HCT116 (cell line): ENCODE data around the gene USP48. TPM values are rescaled to one million over a fixed set of nuclear protein-coding genes. Genes with fewer than 3 reads are reported as not detected.
A peak's percentile ranks its signal among the peaks of the same experiment; 100 is the strongest.
"Not testable (repeated sequence)": the region's sequence is repeated elsewhere in the genome, so short reads cannot be mapped to it uniquely, and the experiment has no call there.

ENCODE experiments used
- ATAC-seq: fragments of 200-7000 bp; cut with Tn5 transposase; 2 replicates; pipeline ENCODE4 v1.9.1; 2020; ENCODE audit warnings: mild to moderate bottlenecking, moderate library complexity
- BruUV-seq: library from RNA; stranded (reverse); fragments of 400-500 nt; replicated peaks from 2 replicates; lab custom pipeline; 2021; lab: Mats Ljungman, UMichigan
- CTCF ChIA-PET: fragments of 300-600 bp; sonication (Branson Sonifier 250); formaldehyde crosslinking; loops from one replicate; lab custom pipeline; 2021; ENCODE audit warnings: antibody characterized with exemption; lab: Charles Lee
- POLR2A ChIA-PET: fragments of 300-600, 350-600 bp; sonication (Branson Sonifier 250); formaldehyde crosslinking; loops from one replicate; lab custom pipeline; 2021; ENCODE audit warnings: antibody characterized with exemption; lab: Charles Lee
- RAD21 ChIA-PET, 2 experiments: fragments of 300-600 bp; sonication (Branson Sonifier 250); formaldehyde crosslinking; loops; one replicate each; lab custom pipeline; 2023; ENCODE audit warnings: low total read pairs in 2 of 2; ENCODE audit not compliant: uncharacterized antibody in 2 of 2, unreplicated experiment in 2 of 2, low non-redundant PET in 1 of 2; lab: Charles Lee
- DNase-seq: peaks from one replicate; pipeline ENCODE4 v3.0.0-alpha.2; 2010; ENCODE audit warnings: low read depth, low spot score
- H2AFZ ChIP-seq: fragments of 200-600 bp; shearing (Covaris generic), sonication (generic); 2 replicates; pipeline ENCODE4 v1.6.1; 2017; ENCODE audit warnings: low read depth, mixed run types, mixed read lengths, antibody characterized with exemption, low read length; ENCODE audit not compliant: poor library complexity, severe bottlenecking
- H3K27ac ChIP-seq: 2 replicates; pipeline ENCODE4 v1.5.1; 2012; ENCODE audit warnings: low read depth, low read length
- H3K27me3 ChIP-seq: fragments of 200-600 bp; sonication (generic); 2 replicates; pipeline ENCODE4 v1.6.1; 2016; ENCODE audit warnings: mixed run types, low read length, mixed read lengths; ENCODE audit not compliant: insufficient read depth
- H3K36me3 ChIP-seq, 2 experiments: fragments of 200-500 bp in 1 of 2; fragments of 200-600 bp in 1 of 2; sonication (Bioruptor generic) in 1 of 2; sonication (generic) in 1 of 2; 2 replicates each; pipeline versions ENCODE4 v1.5.1 to v1.6.1; 2014 to 2016; ENCODE audit warnings: low read length in 2 of 2, inconsistent platforms in 1 of 2, mixed read lengths in 1 of 2, mixed run types in 1 of 2; ENCODE audit not compliant: insufficient read depth in 2 of 2, control insufficient read depth in 1 of 2
- H3K4me1 ChIP-seq, 2 experiments: fragments of 200-600 bp in 1 of 2; sonication (generic) in 1 of 2; 2 replicates each; pipeline versions ENCODE4 v1.5.1 to v1.6.1; 2012 to 2017; ENCODE audit warnings: low read length in 2 of 2, inconsistent platforms in 1 of 2, mild to moderate bottlenecking in 1 of 2, mixed read lengths in 1 of 2, mixed run types in 1 of 2, moderate library complexity in 1 of 2; ENCODE audit not compliant: insufficient read depth in 2 of 2, control insufficient read depth in 1 of 2
- H3K4me2 ChIP-seq: fragments of 200-600 bp; sonication (generic); 2 replicates; pipeline ENCODE4 v1.6.1; 2017; ENCODE audit warnings: mixed run types, low read length, mixed read lengths
- H3K4me3 ChIP-seq, 2 experiments: fragments of 200-600 bp in 1 of 2; sonication (generic) in 1 of 2; replicated peaks in 1 of 2; 2 replicates each; pipeline ENCODE4 v1.5.1; 2011 to 2016; ENCODE audit warnings: low read length in 2 of 2, control low read depth in 1 of 2, low read depth in 1 of 2, mild to moderate bottlenecking in 1 of 2, mixed read lengths in 1 of 2, mixed run types in 1 of 2
- H3K79me2 ChIP-seq: fragments of 200-600 bp; sonication (generic); 2 replicates; pipeline ENCODE4 v1.6.1; 2017; ENCODE audit warnings: mild to moderate bottlenecking, mixed run types, low read length, moderate library complexity, mixed read lengths; ENCODE audit not compliant: insufficient read depth
- H3K9ac ChIP-seq: fragments of 200-600 bp; sonication (generic); 2 replicates; pipeline ENCODE4 v1.6.1; 2016; ENCODE audit warnings: low read length, mixed read lengths
- H3K9me2 ChIP-seq: fragments of 200-600 bp; sonication (generic), shearing (Covaris generic); 2 replicates; pipeline ENCODE4 v1.6.1; 2017; ENCODE audit warnings: mixed run types, mild to moderate bottlenecking, moderate library complexity; ENCODE audit not compliant: insufficient read depth
- H3K9me3 ChIP-seq, 2 experiments: fragments of 200-500 bp in 1 of 2; fragments of 200-600 bp in 1 of 2; sonication (Bioruptor generic) in 1 of 2; sonication (generic) in 1 of 2; 2 replicates each; pipeline ENCODE4 v1.6.1; 2014 to 2017; ENCODE audit warnings: low read length in 2 of 2, mixed read lengths in 2 of 2, inconsistent platforms in 1 of 2, low read depth in 1 of 2, mild to moderate bottlenecking in 1 of 2, mixed run types in 1 of 2, moderate library complexity in 1 of 2; ENCODE audit not compliant: control insufficient read depth in 1 of 2, insufficient read depth in 1 of 2
- H4K20me1 ChIP-seq: fragments of 200-600 bp; sonication (generic), shearing (Covaris generic); 2 replicates; pipeline ENCODE4 v1.6.1; 2017; ENCODE audit warnings: mixed run types, mild to moderate bottlenecking, moderate library complexity; ENCODE audit not compliant: insufficient read depth
- ATF3 ChIP-seq: IDR thresholded peaks from 2 replicates; pipeline ENCODE4 v1.6.1; 2012
- CBX3 ChIP-seq: IDR thresholded peaks from 2 replicates; pipeline ENCODE4 v1.6.1; 2012; ENCODE audit warnings: low read depth
- CEBPB ChIP-seq: IDR thresholded peaks from 2 replicates; pipeline ENCODE4 v1.6.1; 2012; ENCODE audit warnings: low read depth
- ELF1 ChIP-seq: IDR thresholded peaks from 2 replicates; pipeline ENCODE4 v1.6.1; 2012; ENCODE audit warnings: low read depth, borderline replicate concordance
- EZH2 ChIP-seq: fragments of 200-600 bp; sonication (generic); IDR thresholded peaks from 2 replicates; pipeline ENCODE4 v1.6.1; 2017; ENCODE audit warnings: antibody characterized with exemption, mixed run types
- POLR2AphosphoS5 ChIP-seq: IDR thresholded peaks from 2 replicates; pipeline ENCODE4 v1.6.1; 2011; ENCODE audit warnings: mild to moderate bottlenecking, low read depth, low read length, moderate library complexity
- RAD21 ChIP-seq: IDR thresholded peaks from 2 replicates; pipeline ENCODE4 v1.6.1; 2012; ENCODE audit warnings: low read depth, mild to moderate bottlenecking
- SIN3A ChIP-seq: IDR thresholded peaks from 2 replicates; pipeline ENCODE4 v1.6.1; 2012; ENCODE audit warnings: low read depth
- TCF7L2 ChIP-seq: IDR thresholded peaks from 2 replicates; pipeline ENCODE4 v1.7.0; 2011; ENCODE audit warnings: borderline replicate concordance, inconsistent platforms; ENCODE audit not compliant: insufficient read depth, insufficient read length; ENCODE audit errors: extremely low read depth
- ZFX ChIP-seq: fragments of 450-650 bp; IDR thresholded peaks from 2 replicates; pipeline ENCODE4 v1.6.1; 2017
- intact Hi-C: fragments of 100-400 bp; cut with micrococcal nuclease; formaldehyde crosslinking; loops from 2 replicates; pipeline ENCODE4 v1.10.0; 2022
- total RNA-seq: library from RNA; stranded (reverse); gene quantifications from one replicate; pipeline ENCODE4 v1.2.1, GENCODE V29; 2021; ENCODE audit not compliant: unreplicated experiment

USP48 gene
- total RNA-seq, 1 experiment from 2014 or later = 54.8 TPM

- H3K27me3 ChIP-seq = no peaks in the 10 kb centered on the region
- H4K20me1 ChIP-seq = no peaks in the 10 kb centered on the region
- no peak overlapping the region for H2AFZ ChIP-seq
- no peaks in the 10 kb centered on the region for H3K79me2 ChIP-seq
- BruUV-seq = no TSS peak
- CTCF ChIA-PET = no interaction called here
- peaks cover 13 to 20% of the 10 kb centered on the region in 2 experiments for H3K4me1 ChIP-seq
- no peaks in the 10 kb centered on the region for H3K9me3 ChIP-seq
- H3K36me3 ChIP-seq = no peaks in the 10 kb centered on the region
- TF ChIP-seq RAD21 (no peak), SIN3A (no peak), ATF3 (no peak), CBX3 (no peak), TCF7L2 (no peak)
- H3K9ac ChIP-seq = no peak overlapping the region
- no peak overlapping the region; the same call in 1 of the 2 replicates for H3K27ac ChIP-seq
- ATAC-seq = peak; percentile 15; the same call in 1 of the 2 replicates
- intact Hi-C loops = no loop called here
- H3K9me2 ChIP-seq = no peaks in the 10 kb centered on the region
- H3K4me2 ChIP-seq = no peak overlapping the region
- RAD21 ChIA-PET = no interaction called here
- POLR2A ChIA-PET = no interaction called here
- H3K4me3 ChIP-seq = no peak overlapping the region
- no peak for DNase-seq
These were observed 149.7 kb downstream of the USP48 start for GRCh38 chr1:21633141-21633755.

GRCh38 chr1:21631944-21632887, 150.7 kb downstream of the USP48 start:
- no peaks in the 10 kb centered on the region for H3K27me3 ChIP-seq
- H3K4me3 ChIP-seq = no peak overlapping the region
- H4K20me1 ChIP-seq = no peaks in the 10 kb centered on the region
- H3K27ac ChIP-seq = no peak overlapping the region
- ATAC-seq (no peak), DNase-seq (no peak)
- no peaks in the 10 kb centered on the region for H3K9me2 ChIP-seq
- H3K79me2 ChIP-seq = no peaks in the 10 kb centered on the region
- ChIA-PET CTCF (no interaction called here), POLR2A (no interaction called here), RAD21 (no interaction called here)
- H3K4me2 ChIP-seq = no peak overlapping the region
- no peaks in the 10 kb centered on the region for H3K36me3 ChIP-seq
- H3K4me1 ChIP-seq = peaks cover 7 to 20% of the 10 kb centered on the region in 2 experiments; a peak in 3 of 4 replicates
- no peak overlapping the region for H2AFZ ChIP-seq
- intact Hi-C loops = no loop called here
- BruUV-seq = no TSS peak
- no peak overlapping the region for H3K9ac ChIP-seq
- no peaks in the 10 kb centered on the region for H3K9me3 ChIP-seq
- no peak for TF ChIP-seq ZFX
- TF ChIP-seq EZH2 = no peak
- no peak for TF ChIP-seq POLR2AphosphoS5
- no peak for TF ChIP-seq ATF3
- TF ChIP-seq TCF7L2 = no peak
- no peak for TF ChIP-seq ELF1
- no peak for TF ChIP-seq CEBPB

- H3K9me2 ChIP-seq, H3K27ac ChIP-seq, CTCF ChIA-PET, H3K9ac ChIP-seq, H4K20me1 ChIP-seq, H3K27me3 ChIP-seq, DNase-seq, H3K4me2 ChIP-seq, H3K36me3 ChIP-seq, H3K79me2 ChIP-seq, H2AFZ ChIP-seq, BruUV-seq, H3K9me3 ChIP-seq, ATAC-seq, POLR2A ChIA-PET, H3K4me3 ChIP-seq, RAD21 ChIA-PET, intact Hi-C loops: not testable (repeated sequence)
- peaks cover 13 to 27% of the 10 kb centered on the region in 2 experiments for H3K4me1 ChIP-seq
These were observed 151.4 kb downstream of the USP48 start for GRCh38 chr1:21631590-21631943.
